H1 (cell line): ENCODE measurements around the gene FHOD1. TPM values are rescaled to one million over a fixed set of nuclear protein-coding genes. Genes with fewer than 3 reads are reported as not detected.

Experiments
- CTCF ChIA-PET: fragments of 300-600 bp; sonication (Branson Sonifier 250); formaldehyde crosslinking; loops from one replicate; lab custom pipeline; 2021; ENCODE audit not compliant: partially characterized antibody; lab: Charles Lee
- POLR2A ChIA-PET: fragments of 300-600 bp; sonication (Branson Sonifier 250); formaldehyde crosslinking; loops from one replicate; lab custom pipeline; 2021; ENCODE audit warnings: inconsistent platforms; ENCODE audit not compliant: partially characterized antibody; lab: Charles Lee
- DNase-seq, 2 experiments: peaks; one replicate each; pipeline versions ENCODE4 v3.0.0 to v3.0.0-alpha.2; 2010 to 2022; ENCODE audit warnings: low spot score in 2 of 2, low read depth in 1 of 2, mixed read lengths in 1 of 2
- FAIRE-seq: peaks from 2 replicates; lab custom pipeline; 2011; peaks lifted over from hg19 to GRCh38; lab: Jason Lieb, UNC
- H2AFZ ChIP-seq: 2 replicates; pipeline ENCODE4 v1.8.1; 2012; ENCODE audit warnings: low read length, inconsistent platforms
- H2AK5ac ChIP-seq: 2 replicates; pipeline ENCODE4 v1.6.1; 2013; ENCODE audit warnings: low read depth, low read length
- H2BK120ac ChIP-seq: replicated peaks from 2 replicates; pipeline ENCODE3; 2013; ENCODE audit warnings: low read depth, low read length, inconsistent platforms
- H2BK12ac ChIP-seq: 2 replicates; pipeline ENCODE4 v1.6.1; 2013; ENCODE audit warnings: low read depth, low read length
- H2BK15ac ChIP-seq: 2 replicates; pipeline ENCODE4 v1.6.1; 2013; ENCODE audit warnings: low read length
- H2BK20ac ChIP-seq: 2 replicates; pipeline ENCODE4 v1.6.1; 2013; ENCODE audit warnings: low read length
- H2BK5ac ChIP-seq: 2 replicates; pipeline ENCODE4 v1.6.1; 2013; ENCODE audit warnings: low read depth, low read length
- H3K14ac ChIP-seq: 2 replicates; pipeline ENCODE4 v1.6.1; 2013; ENCODE audit warnings: inconsistent platforms; ENCODE audit not compliant: insufficient read length
- H3K18ac ChIP-seq: 2 replicates; pipeline ENCODE4 v1.6.1; 2013; ENCODE audit warnings: low read length; ENCODE audit errors: extremely low read depth
- H3K23ac ChIP-seq: 2 replicates; pipeline ENCODE4 v1.6.1; 2013; ENCODE audit warnings: inconsistent platforms; ENCODE audit not compliant: insufficient read length
- H3K23me2 ChIP-seq: 2 replicates; pipeline ENCODE4 v1.6.1; 2013; ENCODE audit warnings: low read depth, low read length
- H3K27ac ChIP-seq: 2 replicates; pipeline ENCODE4 v1.6.1; 2011; ENCODE audit warnings: low read depth, low read length, inconsistent platforms
- H3K27me3 ChIP-seq, 4 experiments: replicated peaks in 1 of 4; 1 replicate in 1 of 4; 2 replicates in 3 of 4; pipeline versions ENCODE4 v1.6.1 to v1.8.1; 2011 to 2013; ENCODE audit warnings: low read length in 3 of 4, mild to moderate bottlenecking in 3 of 4, inconsistent platforms in 2 of 4, mixed read lengths in 2 of 4, moderate library complexity in 1 of 4; ENCODE audit not compliant: control insufficient read depth in 3 of 4, insufficient read depth in 3 of 4; ENCODE audit errors: extremely low read depth in 1 of 4
- H3K36me3 ChIP-seq, 4 experiments: 2 replicates each; pipeline versions ENCODE4 v1.6.1 to v1.8.1; 2011 to 2013; ENCODE audit warnings: mild to moderate bottlenecking in 4 of 4, low read length in 3 of 4, moderate library complexity in 2 of 4, control low read depth in 1 of 4, inconsistent platforms in 1 of 4; ENCODE audit not compliant: insufficient read depth in 4 of 4, control insufficient read depth in 2 of 4
- H3K4ac ChIP-seq: replicated peaks from 2 replicates; pipeline ENCODE3; 2013; ENCODE audit warnings: low read length, low read depth, mixed read lengths, inconsistent platforms; ENCODE audit not compliant: insufficient read length
- H3K4me1 ChIP-seq, 4 experiments: replicated peaks in 1 of 4; 1 replicate in 1 of 4; 2 replicates in 3 of 4; pipeline versions ENCODE4 v1.6.1 to v1.8.1; 2011 to 2013; ENCODE audit warnings: low read length in 3 of 4, inconsistent platforms in 2 of 4, mixed read lengths in 1 of 4; ENCODE audit not compliant: insufficient read depth in 4 of 4, control insufficient read depth in 3 of 4
- H3K4me2 ChIP-seq, 2 experiments: 2 replicates each; pipeline versions ENCODE4 v1.6.1 to v1.8.1; 2011 to 2013; ENCODE audit warnings: low read depth in 2 of 2, low read length in 2 of 2, control low read depth in 1 of 2, inconsistent platforms in 1 of 2, mild to moderate bottlenecking in 1 of 2; ENCODE audit not compliant: insufficient read depth in 1 of 2
- H3K4me3 ChIP-seq, 4 experiments: fragments of 200-600, 300-600 bp in 1 of 4; sonication (generic), shearing (Covaris generic), sonication (Bioruptor Twin) in 1 of 4; 2 replicates each; pipeline versions ENCODE4 v1.5.1 to v1.8.1; 2011 to 2016; ENCODE audit warnings: low read length in 4 of 4, low read depth in 3 of 4, control low read depth in 2 of 4, inconsistent platforms in 2 of 4, mild to moderate bottlenecking in 2 of 4, mixed read lengths in 1 of 4, moderate library complexity in 1 of 4; ENCODE audit not compliant: insufficient read depth in 2 of 4; ENCODE audit errors: extremely low read depth in 1 of 4
- H3K56ac ChIP-seq: replicated peaks from 2 replicates; pipeline ENCODE3; 2013; ENCODE audit warnings: low read depth, mild to moderate bottlenecking, mixed read lengths, low read length, inconsistent platforms; ENCODE audit not compliant: insufficient read length
- H3K79me1 ChIP-seq: 2 replicates; pipeline ENCODE4 v1.6.1; 2013; ENCODE audit warnings: low read depth, low read length, control low read depth
- H3K79me2 ChIP-seq, 2 experiments: 2 replicates each; pipeline versions ENCODE4 v1.6.1 to v1.8.1; 2012 to 2013; ENCODE audit warnings: low read length in 2 of 2, mild to moderate bottlenecking in 2 of 2, inconsistent platforms in 1 of 2; ENCODE audit not compliant: insufficient read depth in 2 of 2, control insufficient read depth in 1 of 2
- H3K9ac ChIP-seq, 4 experiments: replicated peaks in 1 of 4; 1 replicate in 1 of 4; 2 replicates in 3 of 4; pipeline versions ENCODE4 v1.6.1 to v1.8.1; 2011 to 2013; ENCODE audit warnings: low read depth in 3 of 4, low read length in 3 of 4, control low read depth in 2 of 4, mild to moderate bottlenecking in 2 of 4, moderate library complexity in 2 of 4, inconsistent platforms in 1 of 4; ENCODE audit errors: extremely low read depth in 1 of 4
- H3K9me3 ChIP-seq, 2 experiments: 2 replicates each; pipeline versions ENCODE4 v1.6.1 to v1.8.1; 2012 to 2013; ENCODE audit warnings: mild to moderate bottlenecking in 2 of 2, moderate library complexity in 2 of 2, control low read depth in 1 of 2, inconsistent platforms in 1 of 2, low read depth in 1 of 2, low read length in 1 of 2, mixed read lengths in 1 of 2; ENCODE audit not compliant: insufficient read depth in 2 of 2
- H4K20me1 ChIP-seq, 2 experiments: replicated peaks in 1 of 2; 2 replicates each; pipeline versions ENCODE3 to v1.8.1; 2011 to 2013; ENCODE audit warnings: inconsistent platforms in 2 of 2, low read length in 2 of 2, mild to moderate bottlenecking in 1 of 2; ENCODE audit not compliant: insufficient read depth in 2 of 2, control insufficient read depth in 1 of 2
- H4K5ac ChIP-seq: 2 replicates; pipeline ENCODE4 v1.6.1; 2013; ENCODE audit warnings: low read length, low read depth, mixed read lengths, inconsistent platforms; ENCODE audit not compliant: insufficient read length
- H4K8ac ChIP-seq: 2 replicates; pipeline ENCODE4 v1.8.0; 2013; ENCODE audit warnings: mild to moderate bottlenecking, moderate library complexity, low read length, inconsistent platforms; ENCODE audit not compliant: insufficient read depth; ENCODE audit errors: extremely low read depth
- H4K91ac ChIP-seq: replicated peaks from 2 replicates; pipeline ENCODE3; 2013; ENCODE audit warnings: low read length, mixed read lengths, inconsistent platforms; ENCODE audit not compliant: insufficient read length
- CBX8 ChIP-seq: fragments of 300-800, 300-1000 bp; sonication (generic); IDR thresholded peaks from 2 replicates; pipeline ENCODE4 v1.7.1; 2016; ENCODE audit warnings: low read depth, low read length, borderline replicate concordance
- CHD2 ChIP-seq: IDR thresholded peaks from 2 replicates; pipeline ENCODE4 v1.6.1; 2012; ENCODE audit warnings: low read length, improper control_type of control experiment
- KDM4A ChIP-seq: IDR thresholded peaks from one replicate; pipeline ENCODE4 v1.7.1; 2012; ENCODE audit warnings: low read depth, mild to moderate bottlenecking, moderate library complexity, low read length, inconsistent platforms; ENCODE audit not compliant: severe bottlenecking
- KDM5A ChIP-seq: fragments of 200-600 bp; IDR thresholded peaks from 2 replicates; pipeline ENCODE4 v1.7.1; 2012; ENCODE audit warnings: mild to moderate bottlenecking, low read length, inconsistent platforms, mixed read lengths
- SRF ChIP-seq: IDR thresholded peaks from 2 replicates; pipeline ENCODE4 v1.6.1; 2011; ENCODE audit warnings: mild to moderate bottlenecking, low read depth, low read length, moderate library complexity
- TEAD4 ChIP-seq: IDR thresholded peaks from 2 replicates; pipeline ENCODE4 v1.6.1; 2012; ENCODE audit warnings: low read depth, low read length, inconsistent platforms, mixed read lengths
- WGBS, 2 experiments: shearing (Covaris generic) in 1 of 2; methylation state at CpG; one replicate each; pipeline versions ENCODE4 v1.1.6 to v1.1.7; 2013 to 2015; ENCODE audit warnings: low lambda C conversion rate in 2 of 2, mixed read lengths in 2 of 2, inconsistent platforms in 1 of 2, low coverage in 1 of 2, missing lambda C conversion rate in 1 of 2; ENCODE audit not compliant: insufficient replicate concordance in 2 of 2, insufficient coverage in 1 of 2, insufficient read length in 1 of 2; ENCODE audit errors: extremely low coverage in 1 of 2, missing lambda C conversion rate in 1 of 2; 5-methylcytosine and 5-hydroxymethylcytosine counted together
- polyA plus RNA-seq, 7 experiments: library from polyadenylated mRNA; depleted of rRNA in 3 of 7; stranded (reverse) in 5 of 7; unstranded in 2 of 7; fragments of >200 nt in 5 of 7; fragments of 200-250 nt in 2 of 7; gene quantifications; 1 replicate in 5 of 7; 2 replicates in 1 of 7; 4 replicates in 1 of 7; pipeline versions ENCODE4 v1.2.1 to v1.2.3, GENCODE V29; 2011 to 2013; ENCODE audit warnings: missing spikeins in 2 of 7, mixed read lengths in 2 of 7
- total RNA-seq: library from RNA; stranded (reverse); fragmentation: NEBNext Ultra II Directional; extraction: Animal tissue kit (Norgen Biotek cat#: 25700); gene quantifications from 2 replicates; pipeline ENCODE4 v1.2.1, GENCODE V29; 2021
- TF ChIP-seq, protein P1 (sequence below): IDR thresholded peaks from 2 replicates; pipeline ENCODE4 v1.6.1; 2012; ENCODE audit warnings: inconsistent platforms
- TF ChIP-seq, protein P2 (sequence below): IDR thresholded peaks from 2 replicates; pipeline ENCODE4 v1.6.1; 2012; ENCODE audit warnings: inconsistent platforms

Gene FHOD1
- total and polyA plus RNA-seq, 2 of the 8 experiments (the other 6 are each of a cell fraction or from before 2014, with no cell fraction given): 31.3 to 60.7 TPM

DNA sequence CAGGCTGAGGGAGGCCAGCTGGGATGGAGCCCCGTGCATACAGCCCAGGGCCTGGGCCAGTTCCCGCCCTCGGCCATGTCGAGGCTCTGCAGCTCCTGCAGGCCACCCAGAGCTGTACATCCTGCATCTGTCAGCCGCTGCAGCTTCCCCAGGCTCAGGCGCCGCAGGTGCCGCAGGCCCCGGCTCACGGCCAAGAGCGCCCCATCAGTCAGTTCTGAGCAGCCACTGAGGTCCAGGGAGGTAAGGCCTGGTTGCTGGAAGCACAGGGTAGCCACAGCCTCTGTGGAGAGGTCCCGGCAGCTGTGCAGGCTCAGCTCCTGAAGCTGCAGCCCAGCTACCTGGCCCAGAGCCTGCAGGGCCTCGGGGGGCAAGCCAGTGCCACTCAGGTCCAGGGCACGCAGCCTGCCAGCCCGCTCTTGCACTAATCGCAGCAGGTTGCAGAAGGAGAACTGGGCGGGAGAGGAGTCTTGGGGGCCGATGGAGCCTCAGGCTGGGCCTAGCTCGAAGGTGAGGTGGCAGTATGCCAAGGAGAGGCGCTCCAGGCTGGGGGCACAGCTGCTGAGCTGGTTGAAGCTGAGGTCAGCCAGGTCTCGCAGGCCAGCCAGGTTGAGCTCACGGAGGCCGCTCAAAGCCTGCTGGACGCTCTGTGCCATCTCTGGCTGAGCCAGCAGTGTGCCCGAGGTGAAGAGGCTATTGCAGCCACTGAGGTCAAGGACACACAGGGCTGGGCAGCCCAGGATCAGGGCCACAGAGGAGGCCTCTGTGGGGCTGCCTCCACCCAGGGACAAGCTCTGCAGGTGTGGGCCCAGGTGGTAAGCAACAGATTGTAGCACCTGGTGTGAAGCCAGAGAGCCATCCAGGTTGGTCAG lies 37.0 kb downstream of the FHOD1 start:
- peaks cover 0 to 9% (median 6%) of the 10 kb centered on the region in 4 experiments; a peak in 4 of 7 replicates for H3K27me3 ChIP-seq
- no peak overlapping the region for H3K18ac ChIP-seq
- no peak overlapping the region for H2BK5ac ChIP-seq
- no peaks in the 10 kb centered on the region for H4K20me1 ChIP-seq
- H2BK15ac ChIP-seq: no peak overlapping the region
- H3K14ac ChIP-seq: no peak overlapping the region
- no peak overlapping the region for H2BK20ac ChIP-seq
- H4K91ac ChIP-seq: no peak overlapping the region
- WGBS, 2 experiments: 84% methylated on average over 25 of the region's 25 CpGs; no CpG with 5 or more reads in 1 of the 2 experiments
- DNase-seq (no peak), FAIRE-seq (no peak)
- H3K23me2 ChIP-seq: no peaks in the 10 kb centered on the region
- ChIA-PET POLR2A (interaction anchor here (0.6 to 4.3 kb wide), 4 partner anchors 10 to 174 kb away, joined by 4 to 20 read pairs (median 4); partner anchors contain the start of gene TMEM208), CTCF (interaction anchor here (1.3 to 8.9 kb wide), 7 partner anchors 13 to 259 kb away, joined by 3 to 111 read pairs (median 6); partner anchors contain the start of genes E2F4, ELMO3, NOL3 and TMEM208)
- H3K23ac ChIP-seq: no peak overlapping the region
- TF ChIP-seq, protein P1, sequence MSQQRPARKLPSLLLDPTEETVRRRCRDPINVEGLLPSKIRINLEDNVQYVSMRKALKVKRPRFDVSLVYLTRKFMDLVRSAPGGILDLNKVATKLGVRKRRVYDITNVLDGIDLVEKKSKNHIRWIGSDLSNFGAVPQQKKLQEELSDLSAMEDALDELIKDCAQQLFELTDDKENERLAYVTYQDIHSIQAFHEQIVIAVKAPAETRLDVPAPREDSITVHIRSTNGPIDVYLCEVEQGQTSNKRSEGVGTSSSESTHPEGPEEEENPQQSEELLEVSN: 0 out of 2 replicates have a peak, but pooled peaks have one; percentile 20
- no peak for TF ChIP-seq KDM5A
- no peak for TF ChIP-seq CBX8
- TF ChIP-seq CHD2: no peak
- TF ChIP-seq KDM4A: no peak
- TF ChIP-seq, protein P2, sequence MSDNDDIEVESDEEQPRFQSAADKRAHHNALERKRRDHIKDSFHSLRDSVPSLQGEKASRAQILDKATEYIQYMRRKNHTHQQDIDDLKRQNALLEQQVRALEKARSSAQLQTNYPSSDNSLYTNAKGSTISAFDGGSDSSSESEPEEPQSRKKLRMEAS: no peak
- TF ChIP-seq SRF: no peak
- no peak for TF ChIP-seq TEAD4
- no peak overlapping the region for H3K27ac ChIP-seq
- H3K36me3 ChIP-seq: no peaks in the 10 kb centered on the region
- no peak overlapping the region for H3K4ac ChIP-seq
- no peaks in the 10 kb centered on the region for H3K79me2 ChIP-seq
- 0 out of 2 replicates have a peak overlapping the region, but pooled peaks have one; percentile 13 for H2AK5ac ChIP-seq
- H3K4me3 ChIP-seq: no peak overlapping the region
- H2BK120ac ChIP-seq: no peak overlapping the region
- no peak overlapping the region for H4K5ac ChIP-seq
- no peak overlapping the region for H3K9ac ChIP-seq
- H2BK12ac ChIP-seq: no peak overlapping the region
- H3K4me1 ChIP-seq: peaks cover 0 to 10% (median 1%) of the 10 kb centered on the region in 4 experiments; a peak in 2 of 7 replicates
- no peaks in the 10 kb centered on the region for H3K79me1 ChIP-seq
- H3K56ac ChIP-seq: no peak overlapping the region
- no peaks in the 10 kb centered on the region for H3K9me3 ChIP-seq
- H3K4me2 ChIP-seq: no peak overlapping the region
- no peak overlapping the region for H2AFZ ChIP-seq
- H4K8ac ChIP-seq: no peak overlapping the region
